CD1c-positive myeloid dendritic cell (primary cell): ENCODE measurements around the gene FEM1A.

Experiments used
- DNase-seq: peaks from one replicate; pipeline ENCODE4 v3.0.0-alpha.2; 2016; ENCODE audit errors: extremely low spot score

The FEM1A gene

GRCh38 chr19:4849019-4849418 lies 57.5 kb downstream of the FEM1A start:
- no peak for DNase-seq
